HG02943 (cell line): ENCODE measurements around the gene SBNO2.

Experiments used
- ATAC-seq: cut with Tn5 transposase; IDR thresholded peaks from one replicate; pipeline ENCODE4 v1.9.1; 2021; ENCODE audit warnings: mild to moderate bottlenecking, low read depth, moderate library complexity; ENCODE audit not compliant: unreplicated experiment

The SBNO2 gene

DNA sequence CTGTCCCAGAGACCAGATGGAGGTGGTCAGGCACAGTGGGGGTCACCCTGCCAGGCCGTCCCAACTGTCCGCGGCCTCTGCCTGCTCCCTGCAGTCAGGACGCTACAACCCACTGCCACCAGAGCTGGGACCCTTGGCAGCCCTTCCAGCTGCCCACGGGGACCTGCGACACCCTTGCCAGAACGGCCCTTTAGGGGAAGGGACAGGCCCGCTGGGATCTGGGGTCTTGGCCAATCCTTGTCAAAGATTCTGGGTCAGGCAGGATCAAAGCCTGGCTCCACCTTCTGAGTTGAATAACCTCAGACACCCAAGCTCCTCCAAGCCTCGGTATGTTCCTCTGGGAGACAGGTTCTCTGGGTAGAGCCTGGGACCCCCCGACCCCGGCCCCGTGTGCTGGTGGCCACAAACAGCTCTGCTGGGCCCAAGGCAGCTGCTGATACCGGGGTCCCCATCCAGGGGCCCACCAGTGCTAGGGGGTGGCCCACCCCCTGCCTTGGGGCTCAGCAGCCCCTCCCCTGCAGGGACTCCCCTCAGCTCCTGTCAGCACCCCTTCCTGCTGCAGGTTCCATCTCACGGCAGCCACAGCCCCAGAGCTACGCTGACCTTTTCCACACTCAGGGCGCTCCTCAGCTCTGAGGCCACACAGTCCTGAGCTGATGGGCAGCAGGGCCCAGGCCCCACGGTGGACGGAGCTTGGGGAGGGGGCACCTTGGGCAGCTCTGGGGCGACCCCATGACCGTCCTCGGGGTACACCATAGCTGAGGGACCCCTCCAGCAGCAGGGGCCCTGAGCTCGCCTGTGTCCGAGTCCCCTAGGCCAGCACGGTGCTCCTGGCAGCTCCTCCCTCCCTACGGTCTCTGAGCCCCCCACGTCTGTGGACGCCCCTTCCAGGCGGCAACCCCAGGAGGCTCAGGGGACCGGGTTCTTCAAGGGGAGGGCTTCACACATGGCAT lies 18.4 kb downstream of the SBNO2 start:
- ATAC-seq: no peak

DNA sequence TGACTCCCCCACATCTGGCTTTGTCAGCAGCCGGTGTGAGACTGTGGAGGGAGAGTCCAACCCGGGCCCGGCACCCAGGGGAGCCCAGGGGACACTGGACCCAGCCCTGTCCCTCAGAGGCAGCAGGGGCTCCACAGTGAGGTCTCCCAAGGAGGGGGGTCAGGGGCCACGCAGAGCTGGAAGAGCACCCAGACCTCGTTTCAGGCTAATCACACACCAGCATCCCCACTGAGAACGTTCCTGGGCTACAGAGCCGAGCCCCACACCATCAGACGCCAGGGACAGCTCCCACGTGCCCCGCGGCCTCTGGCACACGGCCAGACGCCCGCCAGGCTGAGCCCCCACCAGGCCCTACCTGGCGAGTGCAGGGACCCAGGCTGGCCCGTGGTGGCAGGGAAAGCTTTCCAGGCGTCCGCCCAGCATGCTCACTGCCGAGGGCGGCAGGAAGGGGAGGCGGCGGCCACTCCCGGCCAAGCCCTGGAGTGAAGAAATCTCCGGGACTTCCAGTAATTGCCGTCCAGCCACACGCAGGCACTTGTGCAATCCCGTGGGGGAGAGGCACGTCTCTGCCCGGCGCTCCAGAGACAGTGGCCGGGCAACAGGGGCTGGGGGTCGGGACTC lies 19.2 kb downstream of the SBNO2 start:
- ATAC-seq: no peak

DNA sequence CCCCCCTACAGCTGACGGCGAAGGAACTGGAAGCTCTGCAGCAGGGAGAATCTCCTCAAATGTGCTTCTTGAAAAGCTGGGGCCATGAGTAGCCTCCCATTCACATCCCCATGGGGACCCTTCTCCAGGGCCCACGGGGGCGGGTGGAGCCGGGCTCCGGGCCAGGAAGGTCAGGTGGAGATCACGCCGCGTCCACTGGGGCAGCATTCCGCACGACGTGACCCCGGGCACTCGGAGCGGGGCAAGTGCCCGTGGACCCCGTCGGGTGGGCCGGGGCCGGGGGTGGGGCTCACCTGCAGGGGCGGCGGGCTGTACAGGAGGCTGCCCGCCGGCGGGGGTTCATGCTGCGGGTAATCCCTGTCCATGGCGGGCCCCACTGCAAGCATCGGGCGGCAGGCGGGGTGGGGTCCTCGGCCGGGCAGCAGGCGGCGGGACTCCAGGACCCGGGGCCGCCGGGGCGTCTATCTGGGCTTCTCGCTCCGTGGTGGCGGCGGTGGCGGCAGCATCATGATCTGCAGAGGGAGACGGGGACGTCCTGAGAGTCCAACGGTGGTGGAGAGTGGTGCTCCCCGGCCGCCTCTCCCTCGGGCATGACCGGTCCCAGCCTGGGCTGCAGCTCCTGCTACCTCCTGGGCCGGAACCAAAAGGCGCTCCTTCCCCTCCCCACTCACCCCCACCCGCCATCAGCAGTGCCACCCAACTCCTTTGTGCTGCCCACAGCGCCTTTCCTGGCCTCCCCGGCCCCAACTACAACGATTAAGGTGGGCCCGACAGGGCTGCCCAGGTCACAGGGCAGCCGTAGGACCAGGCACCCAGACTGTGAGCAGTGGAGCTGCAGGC lies 20.0 kb downstream of the SBNO2 start:
- ATAC-seq: no peak

DNA sequence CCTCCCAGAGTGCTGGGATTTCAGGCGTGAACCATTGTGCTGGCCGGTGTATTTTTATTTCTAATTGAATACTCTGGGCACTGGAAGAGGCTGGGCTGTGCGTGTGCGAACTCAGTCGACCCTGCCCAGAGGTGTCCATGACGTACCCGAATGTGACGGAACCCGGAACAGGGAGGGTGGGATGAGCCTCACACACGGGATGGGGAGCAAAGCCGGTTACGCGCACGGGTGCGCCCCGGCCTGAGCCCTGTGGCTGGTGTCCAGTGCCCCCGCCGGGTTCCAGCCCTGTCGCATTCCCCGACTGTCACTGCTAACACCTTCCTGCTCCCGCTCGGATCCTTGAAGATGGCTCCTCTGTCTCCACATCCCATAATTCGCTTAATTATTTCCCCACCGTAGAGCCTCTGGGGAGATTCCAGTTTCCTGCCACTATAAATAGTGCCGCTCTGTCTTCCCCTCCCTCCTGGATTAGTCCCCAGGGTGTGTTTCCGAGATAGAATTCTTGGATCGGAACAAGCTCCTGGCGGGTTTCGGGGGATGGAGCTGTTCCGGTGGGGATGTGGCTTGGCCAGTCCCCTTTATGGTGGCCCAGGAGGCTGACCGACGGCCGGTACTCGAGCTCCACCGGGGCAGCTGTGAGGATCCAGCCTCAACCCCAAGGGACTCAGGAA lies 22.0 kb downstream of the SBNO2 start:
- ATAC-seq: no peak

DNA sequence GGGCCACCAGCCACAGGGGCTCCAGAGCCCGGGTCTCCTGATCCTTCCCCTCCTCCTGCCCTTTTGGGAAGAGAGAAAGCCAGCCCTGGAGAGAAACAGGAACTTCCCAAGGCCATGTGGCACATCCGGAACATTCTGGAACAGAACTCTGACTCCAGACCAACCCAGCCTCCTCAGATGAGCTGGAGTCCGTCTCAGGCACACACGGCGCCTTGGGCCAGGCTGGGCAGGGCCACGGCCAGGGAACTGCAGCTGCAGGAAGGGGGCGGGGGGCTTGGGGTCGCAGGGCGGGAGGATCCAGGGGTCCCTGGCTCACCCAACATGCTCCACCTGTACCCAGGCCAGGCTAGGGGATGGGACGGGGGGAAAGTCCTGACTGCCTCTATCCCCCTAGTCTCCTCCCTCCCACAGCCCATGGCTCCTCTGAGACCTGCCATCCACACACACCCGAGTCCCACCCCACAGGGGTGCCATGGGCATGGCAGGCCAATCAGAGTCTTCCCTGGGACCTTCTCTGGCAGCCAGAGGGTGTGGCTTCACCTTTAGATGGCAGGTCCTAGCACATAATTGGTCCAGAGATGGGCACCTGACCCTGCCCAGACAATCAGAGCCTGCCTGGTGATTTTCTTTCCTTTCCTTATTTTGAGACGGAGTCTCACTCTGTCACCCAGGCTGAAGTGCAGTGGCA lies 22.9 kb downstream of the SBNO2 start:
- ATAC-seq: no peak

DNA sequence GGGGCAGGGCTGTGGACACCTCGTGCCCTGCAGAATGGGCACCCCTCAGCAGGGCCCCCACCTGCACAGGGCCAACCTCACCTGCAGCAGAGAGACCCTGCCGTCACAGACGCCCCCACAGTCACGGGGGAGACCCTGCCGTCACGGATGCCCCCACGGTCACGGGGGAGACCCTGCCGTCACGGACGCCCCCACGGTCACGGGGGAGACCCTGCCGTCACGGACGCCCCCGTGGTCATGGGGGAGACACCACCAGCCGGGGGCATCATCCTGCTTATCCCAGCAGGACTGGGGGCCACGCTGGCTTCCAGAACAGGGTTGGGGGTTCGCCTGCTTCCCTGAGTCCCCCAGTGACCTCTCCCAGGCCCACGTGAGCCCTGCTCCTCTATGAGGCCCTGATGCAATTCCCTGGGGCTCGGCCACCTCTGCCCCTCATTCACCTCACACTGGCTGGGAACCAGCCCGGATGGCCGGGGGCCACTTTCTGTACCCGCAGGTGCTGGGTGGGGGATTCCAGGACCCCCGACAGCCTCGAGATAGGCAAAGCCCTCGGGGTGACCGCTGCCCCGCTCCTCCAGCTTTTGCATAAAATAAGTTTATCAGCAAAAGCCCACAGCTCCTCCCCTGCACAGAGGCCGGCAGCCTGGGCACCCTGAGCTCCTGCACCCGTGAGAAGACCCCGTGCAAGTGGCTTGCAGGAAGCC lies 23.6 kb downstream of the SBNO2 start:
- no peak for ATAC-seq

DNA sequence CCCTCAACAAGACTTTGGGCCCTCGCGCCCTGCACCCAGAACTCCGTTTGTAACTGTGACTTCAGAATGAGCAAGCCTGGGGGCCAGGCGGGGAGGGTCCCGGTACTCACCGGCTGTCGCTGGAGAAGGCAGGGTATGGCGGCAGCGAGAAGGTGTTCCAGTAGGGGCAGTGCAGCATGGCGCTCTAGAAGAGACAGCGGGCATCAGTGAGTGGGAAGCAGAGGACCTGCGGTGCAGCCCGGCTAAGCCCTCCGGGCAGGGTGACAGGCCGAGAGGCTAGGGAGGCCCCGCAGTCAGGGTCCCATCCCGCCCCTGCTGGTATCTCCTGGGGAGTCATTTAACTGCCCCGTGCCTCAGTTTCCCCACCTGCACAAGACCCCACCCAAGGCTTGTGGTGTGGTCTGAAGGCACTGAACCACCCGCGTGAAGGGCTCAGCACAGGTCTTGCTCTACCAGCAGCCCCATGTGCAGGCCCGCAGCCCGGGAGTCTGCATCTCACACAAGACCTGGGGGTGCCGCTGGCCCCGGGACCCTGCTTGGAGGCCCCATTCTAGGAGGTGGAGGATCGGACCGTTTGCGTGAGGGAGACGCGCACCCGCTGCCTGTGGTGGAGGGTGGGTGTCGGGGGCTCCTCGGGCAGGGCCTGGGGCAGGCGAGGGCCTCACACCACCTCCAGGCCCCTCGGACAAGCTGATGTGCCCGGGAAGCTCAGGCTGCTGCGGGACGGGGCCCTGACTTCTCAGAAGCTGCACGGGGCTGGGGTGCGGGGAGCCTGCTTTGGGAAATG lies 24.6 kb downstream of the SBNO2 start:
- ATAC-seq: no peak

DNA sequence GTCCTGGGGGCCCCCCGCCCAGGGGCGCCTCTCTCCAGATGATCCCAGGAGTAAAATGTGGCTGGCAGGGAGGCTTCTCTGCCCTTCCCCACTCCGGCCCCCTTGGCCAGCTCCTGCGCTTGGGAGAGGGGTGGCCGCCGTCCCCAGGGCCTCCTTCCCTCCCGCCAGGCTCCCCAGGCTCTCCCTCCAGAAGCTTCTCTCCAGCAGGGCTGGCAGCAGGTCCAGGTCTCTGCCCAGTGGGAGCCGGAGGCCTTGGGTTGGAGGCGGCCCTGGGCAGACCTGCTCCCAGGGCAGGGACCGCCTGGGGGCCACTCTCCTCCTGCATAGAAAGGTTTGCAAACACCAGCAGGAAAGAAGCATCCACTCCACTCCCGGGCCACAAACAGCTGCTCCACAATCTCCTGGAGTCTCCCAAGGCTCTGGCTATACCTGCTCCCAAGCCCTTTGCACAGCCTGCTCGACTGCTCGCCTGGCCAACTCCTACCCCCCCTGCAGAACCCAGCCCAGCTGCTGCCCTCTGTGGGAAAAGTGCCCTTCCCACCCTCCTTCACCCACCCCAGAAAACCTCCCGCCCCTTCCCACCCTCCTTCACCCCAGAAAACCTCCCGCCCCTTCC lies 26.0 kb downstream of the SBNO2 start:
- no peak for ATAC-seq

DNA sequence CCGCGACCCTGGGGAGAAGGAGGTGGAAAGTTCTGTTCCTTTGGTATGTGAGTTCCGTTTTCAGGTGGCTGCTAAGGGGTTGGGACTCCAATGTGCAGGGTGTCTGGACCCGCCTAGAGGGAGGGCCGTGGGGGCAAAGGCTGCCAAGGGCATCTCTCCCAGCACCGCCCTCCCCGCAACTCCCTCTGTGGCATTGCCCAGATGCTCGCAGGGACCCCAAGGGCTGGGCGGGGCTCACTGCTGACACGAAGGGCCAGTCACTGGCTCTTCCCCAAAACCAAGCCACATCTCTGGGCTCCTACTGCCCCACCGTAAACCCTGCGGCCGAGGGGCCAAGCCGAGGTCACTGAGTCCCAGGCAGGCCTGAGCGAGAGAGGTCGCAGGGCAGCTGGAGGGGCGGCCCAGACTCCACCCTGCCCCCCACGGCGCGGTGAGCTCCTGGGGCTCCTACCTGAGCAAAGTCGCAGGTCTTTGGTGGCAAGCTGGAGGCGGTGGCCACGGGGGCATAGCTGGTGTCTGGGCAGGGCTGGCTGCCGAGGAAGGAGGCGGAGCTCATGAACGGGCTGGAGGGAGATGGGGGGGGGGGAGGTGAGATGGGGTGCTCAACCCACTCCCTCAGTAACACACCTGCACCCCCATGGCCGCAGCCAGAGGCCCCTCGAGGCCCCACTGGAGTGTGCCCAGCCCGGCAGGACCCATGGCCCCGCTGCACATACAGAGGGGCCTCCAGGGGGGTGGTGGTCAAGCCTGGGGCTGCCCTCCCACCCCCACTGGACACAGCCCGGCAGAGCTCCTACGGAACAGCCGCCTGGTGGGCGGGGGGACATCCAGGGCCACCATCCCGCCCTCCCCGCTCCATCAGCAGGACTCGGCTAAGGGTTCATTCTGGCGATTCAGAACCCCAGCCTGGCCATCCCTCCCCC lies 26.9 kb downstream of the SBNO2 start:
- ATAC-seq: no peak

DNA sequence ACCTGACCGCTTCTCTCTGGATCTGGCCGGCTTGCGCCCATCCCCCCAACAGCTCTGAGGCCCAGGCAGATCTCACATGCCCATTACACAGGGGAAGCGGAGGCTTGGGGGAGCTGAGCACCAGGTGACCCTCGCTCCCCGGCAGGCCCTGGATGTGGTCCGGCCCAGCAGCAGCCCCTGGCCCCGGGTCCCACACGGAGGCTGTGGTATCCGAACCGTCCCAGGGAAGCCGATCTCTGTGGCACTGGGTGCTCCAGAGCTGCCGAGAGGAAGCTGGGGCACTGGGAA lies 27.7 kb downstream of the SBNO2 start:
- ATAC-seq: no peak

DNA sequence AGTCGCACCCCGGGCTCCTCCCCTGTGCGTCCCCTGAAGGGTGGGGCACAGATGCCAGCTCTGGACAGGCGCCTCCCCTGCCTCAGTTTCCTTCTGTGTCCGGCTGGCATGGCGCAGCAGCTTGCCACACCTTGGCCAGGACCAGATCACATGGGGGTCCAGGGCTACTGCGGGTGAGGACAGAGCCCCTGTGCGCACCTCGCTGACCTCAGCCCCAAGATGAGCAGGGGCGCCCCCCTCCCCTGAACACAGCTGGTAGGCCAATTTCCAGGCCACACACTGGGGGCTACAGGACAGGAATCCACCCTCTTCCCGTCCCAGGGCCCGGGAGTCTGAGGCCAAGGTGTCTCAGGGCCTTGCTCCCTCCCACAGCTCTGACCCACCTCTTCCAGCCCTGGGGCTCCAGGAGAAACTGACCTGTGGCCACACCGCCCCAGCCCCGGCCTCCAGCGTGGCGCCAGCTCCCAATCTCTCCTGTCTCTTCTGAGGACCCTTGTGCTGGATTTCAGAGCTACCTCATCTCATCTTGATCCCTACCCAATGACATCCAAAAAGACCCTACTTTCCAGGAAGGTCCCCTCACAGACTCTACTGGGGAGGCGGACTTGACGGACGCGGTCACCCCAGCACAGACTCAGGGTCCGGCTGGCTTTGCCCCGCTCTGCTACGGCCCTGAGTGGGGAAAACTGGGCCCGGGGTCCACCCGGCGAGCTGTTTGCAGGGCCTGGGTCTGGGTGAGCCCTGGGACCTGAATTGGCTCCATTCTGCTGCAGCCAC lies 28.2 kb downstream of the SBNO2 start:
- no peak for ATAC-seq

DNA sequence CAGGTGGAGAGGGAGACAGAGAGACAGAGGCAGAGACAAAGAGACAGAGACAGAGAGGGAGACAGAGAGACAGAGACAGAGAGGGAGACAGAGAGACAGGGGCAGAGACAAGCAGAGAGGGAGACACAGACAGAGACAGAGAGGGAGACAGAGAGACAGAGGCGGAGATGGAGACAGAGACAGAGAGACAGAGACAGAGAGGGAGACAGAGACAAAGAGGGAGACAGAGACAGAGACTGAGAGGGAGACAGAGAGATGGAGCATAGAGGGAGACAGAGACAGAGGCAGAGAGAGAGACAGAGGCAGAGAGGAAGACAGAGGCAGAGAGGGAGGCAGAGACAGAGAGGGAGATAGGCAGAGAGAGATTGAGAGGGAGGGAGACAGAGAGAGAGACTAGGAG lies 29.3 kb downstream of the SBNO2 start:
- ATAC-seq: no peak

DNA sequence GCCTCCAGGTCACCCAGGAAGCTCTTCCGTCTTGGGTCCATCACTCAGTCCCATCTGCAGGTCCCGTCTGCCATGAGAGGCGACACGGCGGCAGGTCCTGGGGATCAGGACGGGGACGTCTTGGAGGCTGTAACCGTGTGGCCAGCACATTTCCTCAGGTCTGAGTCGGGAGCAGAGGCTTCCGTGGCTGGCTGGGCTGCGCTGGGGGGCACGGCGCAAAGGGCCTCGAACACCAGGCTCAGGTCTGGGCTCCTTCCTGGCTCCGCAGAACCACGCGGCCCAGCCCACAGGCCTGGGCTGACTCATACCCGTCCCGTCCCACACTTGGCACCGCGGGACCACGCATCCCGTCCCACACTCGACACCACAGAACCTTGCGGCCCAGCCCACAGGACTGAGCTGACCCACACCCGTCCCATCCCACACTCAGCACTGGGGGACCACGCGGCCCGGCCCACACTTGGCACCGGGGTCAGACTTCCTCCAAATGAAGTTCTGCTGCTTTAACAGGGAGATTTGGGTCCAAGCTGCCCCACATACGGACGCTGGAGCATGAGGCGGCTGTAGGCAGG lies 30.2 kb downstream of the SBNO2 start:
- ATAC-seq: no peak

DNA sequence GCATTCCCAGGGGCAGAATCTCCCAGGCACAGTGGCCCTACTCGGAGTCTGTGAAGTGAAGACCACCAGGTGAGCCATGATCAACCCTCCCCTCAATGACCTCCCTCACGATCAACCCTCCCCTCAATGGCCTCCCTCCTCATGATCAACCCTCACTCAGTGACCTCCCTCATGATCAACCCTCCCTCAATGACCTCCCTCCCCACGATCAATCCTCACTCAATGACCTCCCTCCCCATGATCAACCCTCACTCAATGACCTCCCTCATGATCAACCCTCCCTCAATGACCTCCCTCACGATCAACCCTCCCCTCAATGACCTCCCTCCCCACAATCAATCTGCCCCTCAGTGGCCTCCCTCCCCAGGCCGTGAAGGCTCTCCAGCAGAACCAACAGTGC lies 32.1 kb downstream of the SBNO2 start:
- ATAC-seq: no peak

DNA sequence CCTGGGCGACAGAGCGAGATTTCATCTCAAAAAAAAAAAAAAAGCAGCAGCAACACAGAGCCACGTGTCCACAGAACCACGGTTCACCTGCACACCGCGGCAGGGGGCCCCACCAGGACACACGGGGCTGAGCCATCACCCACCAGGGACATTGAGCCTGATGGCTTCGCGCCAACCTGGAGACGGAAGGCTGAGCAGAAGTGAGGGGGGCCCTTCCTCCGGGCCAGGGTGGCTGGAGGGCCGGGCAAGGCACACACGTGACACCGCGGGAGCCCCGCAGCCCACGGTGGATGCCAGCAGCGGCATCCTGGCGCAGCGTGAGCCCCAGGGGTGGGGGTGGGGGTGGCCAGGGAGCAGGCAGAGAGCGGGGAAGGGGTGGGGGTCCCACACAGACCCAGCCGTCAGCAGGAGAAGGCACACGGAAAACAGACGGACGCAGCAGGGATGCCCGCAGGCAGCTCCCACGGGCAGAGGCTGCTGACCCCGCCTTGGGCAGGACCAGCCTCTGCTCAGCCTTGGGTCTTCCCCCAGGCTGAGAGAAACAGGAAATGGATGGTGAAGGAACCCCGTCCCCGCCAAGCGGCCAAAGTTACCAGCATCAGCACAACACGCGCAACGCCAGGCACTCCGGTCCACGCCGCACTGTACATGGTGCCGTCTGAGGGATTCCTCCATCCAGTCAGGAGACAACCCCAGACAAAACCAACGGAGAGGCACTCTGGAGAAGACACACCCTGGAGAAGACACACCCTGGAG lies 33.6 kb downstream of the SBNO2 start:
- ATAC-seq: no peak

DNA sequence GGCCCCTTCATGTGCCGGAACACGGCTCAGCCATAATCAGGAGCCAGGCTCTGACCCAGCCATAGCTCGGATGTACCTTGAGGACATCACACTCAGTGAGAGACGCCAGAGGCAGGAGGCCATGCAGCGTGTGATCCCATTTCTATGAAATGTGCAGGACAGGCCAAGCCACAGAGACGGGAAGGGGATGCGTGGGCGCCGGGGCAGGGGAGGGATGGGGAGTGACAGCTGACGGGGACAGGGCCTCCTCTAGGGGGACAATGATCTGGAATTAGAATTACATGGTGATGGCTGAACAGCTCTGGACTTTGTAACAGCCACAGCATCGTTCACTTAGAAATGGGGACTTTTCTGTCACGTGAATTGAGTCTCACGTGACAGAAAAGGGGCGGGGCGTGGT lies 34.9 kb downstream of the SBNO2 start:
- no peak for ATAC-seq
